ENCODE measurements around the gene NHSL2.

NHSL2 gene

DNA sequence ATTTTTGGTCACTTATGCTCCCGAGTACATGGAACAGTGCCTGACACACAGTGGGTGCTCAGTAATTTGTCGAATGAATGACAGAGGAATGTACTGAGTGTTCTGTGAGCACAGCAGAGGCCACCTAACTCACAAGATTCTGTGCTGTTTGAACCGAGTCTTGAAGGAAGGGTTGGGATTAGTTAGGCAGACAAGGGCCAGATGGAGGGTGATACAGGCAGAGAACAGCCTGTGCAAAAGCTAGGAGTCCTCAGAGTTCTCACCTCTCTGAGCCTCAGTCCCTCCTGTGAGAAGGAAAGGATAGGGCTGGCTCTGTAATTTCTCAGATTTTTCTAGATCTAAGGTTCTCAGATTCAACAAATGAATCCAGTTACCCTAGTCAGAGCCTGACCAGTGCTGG lies 108.8 kb downstream of the NHSL2 start:
- no peak for DNase-seq (ENCODE audit: low spot score)

DNA sequence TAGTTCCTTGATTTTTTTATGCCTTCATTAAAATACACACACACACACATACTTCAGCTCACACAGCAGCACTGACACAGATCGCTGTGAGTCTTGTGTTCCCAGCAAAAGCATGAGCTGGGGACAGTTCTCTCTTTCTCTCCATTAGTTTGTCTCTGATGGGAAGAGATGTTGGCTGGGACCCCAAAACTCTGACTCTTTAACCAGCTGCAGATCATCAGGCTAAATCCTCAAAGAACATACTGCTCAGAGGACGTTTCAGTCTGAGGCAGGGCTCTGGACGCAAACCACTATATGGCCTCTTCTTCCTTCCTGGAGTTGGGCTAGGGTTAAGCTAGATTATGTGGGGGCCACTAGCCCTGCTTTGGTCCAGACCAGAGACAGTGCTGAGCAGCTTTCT lies 109.6 kb downstream of the NHSL2 start:
- no peak for DNase-seq (ENCODE audit: low spot score)

DNA sequence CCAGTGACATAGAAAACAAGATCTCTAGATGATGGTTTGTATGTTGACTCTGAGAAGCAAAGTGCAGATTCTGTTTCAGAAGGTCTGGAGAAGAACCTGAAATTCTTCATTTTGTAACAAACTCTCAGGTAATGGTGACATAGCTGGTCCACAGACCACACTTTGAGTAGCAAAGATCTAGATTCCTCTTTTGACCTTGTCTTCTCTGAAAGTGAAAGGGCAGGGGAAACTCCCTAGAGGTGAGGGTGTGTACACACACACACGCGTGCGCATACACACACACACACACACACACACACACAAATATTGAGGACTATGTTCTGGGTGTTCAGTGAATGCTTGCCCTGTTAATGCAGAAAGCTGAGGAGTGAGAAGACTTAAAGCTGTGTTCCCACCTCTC lies 110.1 kb downstream of the NHSL2 start:
- peak; percentile 14 for DNase-seq (ENCODE audit: low spot score)

DNA sequence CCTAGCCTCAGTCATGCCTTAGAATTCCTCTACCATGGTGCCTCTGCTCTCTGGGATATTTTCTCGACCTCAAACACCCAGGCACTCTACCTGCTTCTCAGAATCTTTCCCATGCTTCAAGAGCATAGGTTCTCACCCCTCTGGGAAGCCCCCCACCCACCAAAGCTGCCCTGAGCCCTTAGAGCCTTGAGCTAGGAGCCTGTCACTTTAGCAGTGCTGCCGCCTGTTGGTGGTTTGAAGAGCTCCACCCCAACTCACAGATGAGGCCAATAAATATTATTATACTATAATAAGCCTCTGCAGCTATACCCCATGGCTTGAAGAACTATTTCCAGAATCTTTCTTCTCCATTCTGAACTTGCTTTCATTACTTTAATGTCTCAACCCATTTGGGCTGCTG lies 111.3 kb downstream of the NHSL2 start:
- peak; percentile 50 for DNase-seq (ENCODE audit: low spot score)

DNA sequence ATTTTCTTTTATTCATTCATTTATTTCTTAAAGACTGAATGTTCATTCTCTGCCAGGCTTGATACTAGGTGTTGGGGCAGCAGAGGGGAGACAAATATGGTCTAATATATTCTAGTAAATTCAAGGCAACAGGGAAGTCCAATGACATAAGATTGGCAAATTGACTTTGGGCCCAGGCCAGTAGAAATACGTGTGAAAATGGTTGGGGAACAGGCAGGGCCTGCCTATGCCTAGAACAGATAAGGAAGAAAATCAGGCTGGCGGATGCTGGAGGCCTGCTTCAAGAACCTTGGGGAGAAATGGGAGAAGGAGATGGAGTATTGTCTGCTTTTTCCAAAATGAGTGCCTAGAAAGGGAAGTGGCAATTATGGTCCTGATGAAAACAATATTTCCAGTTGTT lies 112.4 kb downstream of the NHSL2 start:
- DNase-seq (ENCODE audit: low spot score), result no peak

DNA sequence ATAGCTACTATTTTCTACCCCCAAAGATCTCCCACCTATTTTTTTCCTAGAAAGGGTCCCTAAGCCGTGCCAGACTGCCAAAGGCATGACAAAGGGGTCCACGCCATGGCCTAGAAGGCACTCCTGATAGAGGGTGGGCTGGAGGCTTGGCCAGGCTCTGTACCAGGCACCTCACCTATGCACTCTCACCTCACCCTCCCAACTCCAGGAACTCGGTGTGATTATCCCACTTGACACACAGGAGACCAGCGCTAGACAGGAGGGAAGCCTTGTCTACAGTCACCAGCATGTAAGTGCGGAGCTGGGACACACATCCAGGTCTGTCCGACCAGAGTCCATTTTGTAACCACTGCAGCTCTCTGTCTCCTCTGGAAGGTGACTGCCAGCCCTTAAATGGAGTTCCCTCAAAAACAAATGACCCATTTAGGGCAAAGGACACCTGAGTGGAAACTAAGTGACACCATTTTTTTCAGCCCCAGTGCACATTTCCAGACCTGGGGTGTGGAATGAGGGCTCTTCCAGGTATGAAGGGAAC lies 114.7 kb downstream of the NHSL2 start:
- DNase-seq (ENCODE audit: low spot score), result peak; percentile 11

DNA sequence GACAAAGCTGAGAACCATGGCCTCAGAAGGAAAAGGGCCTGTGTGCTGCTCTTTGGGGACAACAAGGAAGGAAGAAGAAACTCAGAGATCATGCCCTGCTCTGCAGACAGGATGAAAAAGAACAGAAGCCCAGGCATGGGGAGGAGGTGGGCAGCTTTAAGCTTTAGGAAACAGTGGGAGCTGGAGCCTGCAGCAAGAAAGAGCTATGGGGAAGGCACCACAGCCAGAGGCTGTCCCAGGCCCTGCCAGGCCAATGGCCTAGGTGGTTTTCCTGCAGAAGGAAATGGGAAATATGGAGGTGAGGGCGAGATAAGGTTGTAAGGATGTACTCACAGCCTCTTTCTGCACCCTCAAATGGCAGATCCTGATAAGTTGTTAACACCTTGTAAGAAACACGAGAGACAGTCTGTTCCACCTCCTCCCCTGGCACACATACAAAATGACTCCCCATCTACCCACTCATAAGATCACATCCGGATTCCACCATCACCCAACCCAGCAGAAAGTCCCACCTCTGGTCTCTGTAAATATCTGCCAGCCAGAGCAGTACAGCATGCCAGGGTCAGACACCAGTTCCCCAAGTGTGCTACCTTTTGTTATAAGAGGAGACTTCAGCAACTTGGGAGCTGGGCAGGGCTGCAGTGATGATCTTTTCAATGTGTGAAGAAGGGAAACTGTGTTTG lies 115.8 kb downstream of the NHSL2 start:
- DNase-seq (ENCODE audit: low spot score), result peak; percentile 4

DNA sequence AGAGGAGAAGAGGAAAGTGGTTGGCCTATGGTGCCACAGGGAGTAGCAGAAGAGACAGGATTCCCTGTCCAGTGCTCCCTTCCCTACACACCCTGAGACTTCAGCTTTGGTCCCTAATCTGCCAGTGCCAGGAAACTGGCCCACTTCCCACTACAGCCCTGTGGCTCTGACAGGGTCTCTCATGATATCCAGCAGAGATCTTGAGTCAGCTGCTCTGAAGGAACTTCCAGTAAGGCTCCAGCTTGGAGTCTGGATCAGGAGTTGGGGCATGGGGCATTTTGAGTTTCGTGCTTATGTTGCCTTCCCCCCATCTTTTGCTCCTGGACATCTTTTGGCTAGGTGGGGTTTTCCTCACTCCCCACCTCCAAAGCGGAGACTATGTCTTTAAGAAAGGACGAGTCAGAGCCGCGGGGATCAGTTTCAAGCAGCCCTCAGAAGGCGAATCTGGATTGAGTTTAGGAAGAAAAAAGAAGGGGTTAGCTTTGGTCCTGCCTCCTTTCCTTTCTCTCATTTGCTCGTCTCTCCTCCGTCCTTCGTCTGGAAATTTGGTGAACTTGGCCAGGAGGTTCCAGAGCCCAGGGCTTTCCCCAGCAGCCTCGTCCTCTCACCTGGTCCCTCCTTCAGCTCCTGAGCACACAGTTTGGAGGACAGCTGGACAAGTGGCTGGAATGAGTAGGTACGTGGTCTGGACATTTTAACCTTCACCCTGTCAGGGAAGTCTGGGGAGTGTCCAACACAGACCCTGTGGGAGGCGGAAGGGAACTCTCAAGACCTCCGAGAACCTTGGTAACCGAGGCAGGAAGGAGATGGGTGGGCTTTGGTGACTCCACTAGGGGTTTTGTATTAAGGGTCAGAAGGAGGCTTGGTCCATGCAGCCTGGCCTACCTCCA lies 116.6 kb downstream of the NHSL2 start:
- DNase-seq (ENCODE audit: low spot score), result peak; percentile 10

DNA sequence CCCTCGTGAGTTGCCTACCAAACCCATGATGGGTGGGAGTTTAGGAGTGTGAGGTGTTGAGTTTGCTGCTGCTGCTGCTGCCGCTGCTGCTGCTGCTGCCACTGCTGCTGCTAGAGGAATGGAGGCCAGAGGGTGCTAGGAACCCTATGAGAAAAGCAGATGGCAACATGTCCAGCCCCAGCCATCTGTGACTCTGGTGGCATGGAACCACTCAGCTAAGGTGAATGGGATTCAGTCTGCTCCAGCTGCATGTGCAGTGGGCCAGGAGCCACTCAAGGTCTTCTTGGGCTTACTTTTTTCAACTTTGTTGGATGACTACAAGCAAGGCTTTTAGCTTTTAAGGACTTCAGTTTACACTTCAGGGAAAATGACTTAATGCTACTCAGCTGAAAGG lies 117.3 kb downstream of the NHSL2 start:
- DNase-seq (ENCODE audit: low spot score), result peak; percentile 12

DNA sequence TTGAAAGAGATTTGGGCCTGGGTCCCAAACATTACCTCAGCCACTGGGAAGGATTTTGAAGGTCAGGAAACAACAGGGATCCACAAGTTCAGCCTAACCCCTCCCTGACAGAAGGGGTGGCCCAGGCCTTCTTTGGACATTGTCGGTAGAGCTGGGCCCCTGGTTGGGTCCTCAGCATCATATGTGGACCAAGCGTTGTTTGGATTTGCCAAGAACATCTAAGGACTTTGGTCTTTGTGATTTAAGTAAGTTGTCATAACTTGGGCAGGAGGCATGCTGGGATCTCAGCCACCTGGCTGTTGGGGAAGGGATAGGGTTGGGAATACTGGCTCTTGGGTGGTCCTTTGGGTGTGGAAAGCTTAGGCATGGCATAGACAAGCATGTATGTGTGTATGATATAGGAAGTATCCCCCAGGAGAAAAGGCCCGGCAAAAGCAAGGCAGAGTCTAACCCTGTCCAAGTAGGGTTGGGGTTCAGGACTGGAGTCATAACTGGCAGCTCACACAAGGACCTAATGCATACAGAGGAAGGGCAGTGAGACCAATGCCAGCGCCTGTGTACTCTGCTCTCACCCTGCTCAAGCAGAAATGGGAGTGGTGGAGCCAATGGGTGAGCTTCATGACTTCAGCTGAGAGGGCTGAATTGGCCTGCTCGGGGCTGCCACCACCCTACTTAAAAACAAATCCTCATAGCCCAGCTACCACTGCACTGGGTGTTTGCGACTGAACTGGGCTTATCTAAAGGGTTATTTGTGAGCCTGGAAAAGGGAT lies 118.2 kb downstream of the NHSL2 start:
- peak; percentile 16 for DNase-seq (ENCODE audit: low spot score)

DNA sequence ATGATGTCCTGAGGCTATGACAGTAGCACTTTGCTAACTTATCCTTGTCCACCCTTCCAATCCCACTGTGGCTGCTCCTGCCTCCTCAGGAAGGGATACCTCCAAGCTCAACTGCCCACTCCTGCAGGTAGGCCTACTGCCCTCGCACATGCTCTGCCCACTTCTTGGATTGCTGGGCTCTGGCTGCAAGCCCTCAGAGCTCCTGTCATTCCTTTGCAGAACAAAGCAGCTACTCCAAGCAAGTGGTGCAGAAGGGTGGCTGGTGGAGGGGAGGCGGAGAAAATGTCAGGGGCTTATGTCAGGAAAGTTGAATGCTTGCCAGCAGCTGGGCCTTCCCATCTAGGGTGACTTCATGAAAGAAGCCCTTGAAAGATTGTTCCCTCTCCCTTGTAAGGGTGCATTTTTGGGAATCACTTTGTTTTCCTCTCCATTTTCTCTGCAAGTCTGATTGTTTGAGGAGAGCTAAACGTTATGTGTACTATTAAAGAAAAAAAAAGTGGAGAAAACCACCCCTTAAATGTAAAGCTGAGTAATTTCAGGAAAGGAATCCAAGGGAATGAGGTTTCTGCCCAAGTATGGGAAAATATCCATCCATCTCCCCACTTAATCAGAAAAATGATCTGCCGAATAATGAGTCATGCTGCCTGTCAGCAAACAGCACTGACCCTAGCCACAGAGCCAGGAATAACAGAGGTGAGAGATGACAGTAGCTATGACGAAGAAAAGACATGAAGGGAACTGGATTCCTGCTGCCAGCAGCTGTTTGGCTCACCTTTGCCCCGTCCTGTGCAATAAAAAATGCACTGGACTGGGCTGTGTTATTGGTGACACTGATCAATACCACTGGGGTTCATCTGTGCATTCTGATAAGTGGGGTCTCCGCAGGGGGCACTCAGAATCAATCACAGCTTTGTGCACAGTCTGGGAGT lies 119.1 kb downstream of the NHSL2 start:
- peak; percentile 51 for DNase-seq (ENCODE audit: low spot score)

DNA sequence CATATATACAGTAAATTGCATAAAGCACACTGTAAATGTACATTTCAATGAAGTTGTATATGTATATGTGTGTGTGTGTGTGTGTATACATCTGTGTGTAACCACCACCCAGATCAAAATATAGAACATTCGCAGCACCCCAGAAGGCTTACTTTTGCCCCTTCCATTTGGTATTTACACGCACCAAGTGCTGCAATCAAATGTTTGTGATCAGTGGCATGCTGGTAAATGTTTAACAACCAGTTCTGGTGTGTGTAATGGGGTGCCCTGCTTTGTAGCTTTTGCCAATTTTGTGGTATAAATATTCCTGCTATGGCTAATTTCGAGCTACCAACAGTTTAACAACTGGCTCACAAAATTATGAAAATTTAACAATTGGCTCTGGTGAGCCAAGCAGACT lies 119.8 kb downstream of the NHSL2 start:
- no peak for DNase-seq (ENCODE audit: low spot score)

DNA sequence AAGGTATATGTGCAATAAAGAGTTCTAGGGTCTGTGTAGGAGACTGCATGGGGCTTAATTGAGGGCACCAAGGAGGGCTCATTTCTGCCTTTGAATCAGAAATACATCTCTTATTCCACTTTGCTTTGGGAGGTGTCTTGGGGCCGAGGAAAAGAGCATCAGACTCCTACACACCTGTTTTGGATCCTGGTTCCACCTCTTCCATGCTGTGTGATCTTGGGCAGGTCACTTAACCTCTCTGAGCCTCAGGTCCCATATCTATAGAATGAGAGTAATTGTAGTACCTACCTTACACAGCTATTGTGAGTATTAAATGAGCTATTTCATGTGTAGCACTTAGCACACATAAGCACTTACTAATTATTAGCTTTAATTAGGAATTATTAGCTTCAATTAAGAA lies 120.5 kb downstream of the NHSL2 start:
- no peak for DNase-seq (ENCODE audit: low spot score)

DNA sequence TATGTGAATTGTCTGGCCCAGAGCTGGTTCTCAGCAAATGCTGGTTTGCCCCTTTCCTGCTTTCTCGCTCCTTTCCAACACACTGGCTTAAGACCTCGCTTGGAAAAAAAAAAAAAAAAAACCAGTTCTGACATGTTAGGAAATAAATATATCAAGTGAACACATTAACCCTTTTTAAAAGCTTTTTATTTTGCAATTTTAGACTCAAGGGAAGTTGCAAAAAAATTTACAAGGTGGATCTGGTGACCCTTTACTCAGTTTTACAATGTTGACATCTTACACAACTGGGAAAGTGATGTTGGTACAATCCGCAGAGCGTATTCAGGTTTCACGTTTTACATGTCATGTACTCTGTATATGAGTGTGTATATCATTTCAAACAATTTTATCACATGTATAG lies 121.0 kb downstream of the NHSL2 start:
- DNase-seq (ENCODE audit: low spot score), result no peak

DNA sequence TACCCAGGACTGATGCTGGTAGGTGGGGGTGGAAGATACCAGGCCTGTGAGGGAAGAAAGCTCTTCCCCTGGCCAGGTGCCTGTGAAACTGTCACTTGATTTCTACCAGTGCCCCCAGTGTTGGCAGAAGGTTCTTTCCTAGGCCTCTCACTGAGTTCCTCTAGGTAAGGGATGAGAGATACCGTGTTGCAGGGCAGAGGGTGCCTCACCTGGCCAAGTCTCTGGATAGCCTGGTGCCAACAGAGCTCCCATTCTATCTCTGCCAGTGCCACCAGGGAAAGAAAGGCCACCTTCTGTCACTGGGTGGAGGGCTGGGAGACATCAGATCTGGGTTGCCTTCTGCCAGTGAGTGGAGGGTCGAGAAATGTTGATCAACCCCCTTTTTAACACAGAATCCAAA lies 127.0 kb downstream of the NHSL2 start:
- peak; percentile 9 for DNase-seq (ENCODE audit: low spot score)

DNA sequence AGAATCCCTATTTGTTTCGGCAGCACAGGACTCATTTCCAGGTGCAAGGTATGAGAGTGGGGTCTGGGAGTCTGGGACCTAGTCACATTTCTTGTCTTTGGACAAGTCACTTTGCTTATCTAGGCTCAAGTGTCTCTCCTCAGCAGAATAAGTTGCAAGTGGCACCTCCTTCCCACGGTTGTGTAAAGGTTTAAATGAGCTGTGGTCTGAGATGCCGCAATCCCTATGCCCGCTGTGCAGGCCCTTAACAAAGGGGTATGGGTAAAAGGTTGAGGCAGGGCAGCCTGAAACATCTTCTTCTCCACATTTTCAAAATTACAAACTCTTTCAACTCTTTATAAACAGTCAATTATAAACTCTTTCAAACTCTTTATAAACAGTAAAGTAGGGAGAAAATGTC lies 127.4 kb downstream of the NHSL2 start:
- DNase-seq (ENCODE audit: low spot score), result no peak

DNA sequence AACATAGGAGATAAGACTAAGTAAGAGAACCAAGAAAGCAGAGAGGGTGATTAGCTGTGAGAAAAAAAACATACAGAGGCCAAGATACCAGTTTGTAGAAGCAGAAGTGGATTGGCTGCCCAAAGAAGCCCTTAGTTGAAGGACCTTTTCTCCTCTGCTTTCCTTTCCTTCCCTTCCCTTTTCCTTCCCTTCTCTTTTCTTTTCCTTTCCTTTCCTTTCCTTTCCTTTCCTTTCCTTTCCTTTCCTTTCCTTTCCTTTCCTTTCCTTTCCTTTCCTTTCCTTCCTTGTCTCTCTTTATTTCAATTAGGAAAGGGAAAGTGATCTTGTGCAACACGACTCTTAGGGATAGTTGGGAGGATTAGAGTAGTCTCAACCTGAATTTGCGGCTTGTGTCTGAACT lies 128.2 kb downstream of the NHSL2 start:
- no peak for DNase-seq (ENCODE audit: low spot score)

DNA sequence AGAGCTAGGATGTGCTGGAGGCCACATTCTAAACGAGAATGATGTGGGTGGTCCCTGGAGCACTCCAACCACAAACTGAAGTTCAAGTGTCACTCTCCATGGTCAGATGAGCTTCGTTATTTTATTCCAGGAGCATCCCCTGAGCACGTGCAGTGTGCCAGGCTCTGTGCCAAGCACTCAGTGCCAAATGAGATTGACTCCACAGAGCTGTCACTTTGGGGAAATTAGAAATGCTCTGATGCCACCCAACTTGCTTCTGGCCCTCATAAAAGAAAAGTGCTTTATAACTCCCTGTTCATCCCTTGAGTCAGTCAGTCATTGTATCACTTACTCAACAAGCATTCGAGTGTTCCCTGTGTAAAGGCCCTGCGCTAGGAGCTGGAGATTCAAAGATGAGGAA lies 129.9 kb downstream of the NHSL2 start:
- DNase-seq (ENCODE audit: low spot score), result peak; percentile 3

DNA sequence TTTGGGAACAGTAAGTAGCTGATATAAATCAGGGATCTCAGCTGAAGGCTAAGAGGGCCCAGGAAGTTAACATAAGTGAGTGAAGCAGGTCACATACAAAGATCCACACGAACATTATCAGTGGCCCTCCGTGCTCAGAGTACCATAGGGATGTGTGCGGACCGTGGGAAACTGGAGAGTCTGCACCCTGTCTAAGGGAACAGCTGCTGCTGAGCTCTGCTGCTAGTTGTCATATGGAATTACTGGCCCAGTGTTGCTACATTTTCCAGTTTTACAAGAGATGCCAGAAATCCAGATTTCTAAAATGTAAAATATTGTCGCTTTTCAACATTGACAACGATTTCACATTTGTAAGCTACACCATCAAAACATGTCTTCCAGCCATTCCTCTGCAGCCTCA lies 130.5 kb downstream of the NHSL2 start:
- DNase-seq (ENCODE audit: low spot score), result no peak

DNA sequence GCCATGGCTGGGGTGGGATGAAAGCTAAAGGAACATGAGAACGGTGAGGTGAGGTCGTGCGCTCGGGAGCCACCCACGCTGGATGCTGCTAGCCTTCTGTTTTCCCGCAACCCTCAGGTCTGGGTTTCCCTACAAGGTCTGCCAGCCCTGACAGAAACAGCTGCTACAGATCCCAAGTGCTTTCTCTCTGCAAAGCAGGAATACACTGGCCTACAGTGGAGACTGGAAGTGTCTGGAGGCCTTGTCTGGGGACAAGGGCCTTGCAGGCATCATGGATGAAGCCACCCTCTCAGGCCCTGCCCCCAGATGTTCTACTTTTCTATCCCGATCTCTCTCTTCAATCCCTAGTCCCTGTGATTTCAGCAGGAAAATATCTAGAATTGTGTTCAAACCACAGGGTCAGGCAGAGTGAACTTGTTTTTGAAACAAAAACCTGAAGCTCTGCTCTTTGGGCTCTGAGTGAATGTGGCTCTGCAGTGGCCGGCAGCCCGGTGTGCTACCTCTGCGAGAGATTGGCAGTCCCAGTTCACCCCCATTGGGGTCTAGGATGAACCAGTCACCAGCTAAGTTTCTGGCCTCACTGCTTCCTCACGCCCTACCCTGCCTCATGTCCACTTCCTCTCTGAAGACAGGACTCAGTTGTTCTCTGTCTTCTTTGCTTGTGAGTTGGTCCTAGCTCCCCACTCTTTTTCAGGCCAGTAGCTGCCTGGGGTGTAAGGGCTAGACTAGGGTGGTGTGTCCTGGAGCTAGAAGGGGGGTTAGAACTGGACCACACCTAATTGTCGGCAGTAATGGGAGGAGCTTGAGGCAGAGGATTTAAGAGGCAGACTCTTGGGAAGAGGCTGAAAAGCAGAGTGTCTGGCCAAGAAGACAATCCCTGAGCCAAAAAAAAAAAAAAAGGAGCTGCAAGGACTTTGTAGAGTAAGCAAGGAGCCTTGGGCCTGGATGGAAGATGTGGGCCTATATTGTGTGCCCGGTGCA lies 131.5 kb downstream of the NHSL2 start:
- DNase-seq (ENCODE audit: low spot score), result no peak
